Activated CD4-positive, CD25-positive, alpha-beta regulatory T cell treated with anti-CD3 and anti-CD28 coated beads, Interleukin-2, amount 50 U/mL, for 72 hours (primary cell): ENCODE results near the gene SFMBT2.

Experiments used
- DNase-seq: peaks from one replicate; pipeline ENCODE4 v3.0.0; 2021

SFMBT2 gene

DNA sequence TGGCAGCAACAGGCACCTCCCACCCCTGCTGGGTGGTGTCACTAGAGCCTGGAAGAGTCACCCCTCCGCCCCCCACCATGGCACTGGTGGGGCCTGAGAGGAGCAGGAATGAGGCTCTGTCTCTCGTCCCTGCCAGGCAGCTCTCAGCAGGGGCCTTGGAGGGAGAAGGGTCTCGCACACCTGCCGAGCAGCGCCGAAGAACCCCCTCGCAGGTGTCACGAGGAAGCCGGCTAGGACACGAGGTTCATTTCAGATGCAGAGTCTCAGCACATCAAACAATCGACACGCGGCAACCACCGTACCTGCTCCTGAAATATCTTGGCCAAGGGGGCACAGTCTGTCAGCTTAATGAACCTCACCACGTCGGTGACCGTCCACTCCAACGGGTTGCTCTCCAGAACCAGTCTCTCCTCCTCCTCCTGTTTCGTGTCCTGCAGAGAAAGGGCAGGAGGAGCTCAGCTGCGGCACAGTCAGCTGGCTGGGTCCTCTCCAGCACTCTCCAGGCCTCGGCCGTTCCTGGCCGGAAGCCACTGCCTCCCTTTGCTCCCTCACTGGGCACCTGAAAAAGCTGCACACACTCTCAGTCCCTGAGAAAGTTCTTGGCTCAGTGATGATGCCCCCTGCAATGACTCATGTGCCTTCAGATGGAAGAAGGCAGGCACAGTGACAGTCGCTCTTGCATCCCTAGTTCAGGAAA, 240.1 kb downstream of the SFMBT2 start:
- no peak for DNase-seq

DNA sequence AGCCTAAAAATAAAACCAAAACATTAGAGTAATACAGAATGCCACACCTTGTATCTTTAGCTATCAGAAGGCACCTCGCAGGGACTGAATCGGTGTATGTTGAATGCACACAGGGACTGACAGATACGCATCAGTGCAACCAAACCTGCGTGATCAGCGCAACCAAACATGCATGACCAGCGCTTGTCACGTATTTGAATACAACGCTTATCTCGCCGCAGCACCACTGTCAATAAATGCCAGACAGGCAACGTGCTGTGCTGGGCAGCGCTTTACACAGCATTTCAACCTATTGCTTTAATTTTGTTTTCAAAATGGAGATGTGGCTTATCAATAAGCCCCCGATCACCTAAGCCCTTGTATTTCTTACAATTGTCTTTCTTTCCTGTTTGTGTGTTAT, 242.4 kb downstream of the SFMBT2 start:
- no peak for DNase-seq

DNA sequence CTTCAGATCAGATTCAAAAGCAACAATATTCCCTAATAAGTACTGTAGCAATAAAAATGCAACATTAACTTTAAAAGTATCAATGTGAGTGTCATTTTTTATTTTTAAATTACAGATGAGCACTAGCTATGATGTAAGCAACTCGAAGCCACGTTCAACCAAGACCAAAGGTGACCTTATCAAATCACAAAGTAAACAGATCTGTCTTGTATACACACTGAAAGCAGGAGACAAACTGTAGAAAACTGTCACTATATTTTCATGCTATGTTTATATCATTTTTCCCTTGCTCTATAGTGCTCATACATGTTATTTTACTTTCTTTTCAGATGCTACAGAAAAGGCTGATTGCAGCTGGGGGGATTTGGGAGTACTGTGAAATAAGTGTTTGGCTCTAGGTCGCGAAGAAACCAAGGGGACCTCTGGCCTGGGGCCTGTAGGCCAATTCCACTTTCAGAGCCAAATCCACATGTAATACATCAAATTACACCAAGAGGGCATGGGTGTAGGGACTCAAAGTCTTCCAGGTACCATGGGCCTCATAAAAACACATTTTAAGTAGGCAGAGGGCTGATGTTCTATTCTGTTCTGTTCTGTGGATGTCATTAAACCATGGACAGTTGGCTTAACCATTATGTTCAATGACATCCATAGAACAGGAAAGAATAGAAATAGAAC, 245.2 kb downstream of the SFMBT2 start:
- no peak for DNase-seq

DNA sequence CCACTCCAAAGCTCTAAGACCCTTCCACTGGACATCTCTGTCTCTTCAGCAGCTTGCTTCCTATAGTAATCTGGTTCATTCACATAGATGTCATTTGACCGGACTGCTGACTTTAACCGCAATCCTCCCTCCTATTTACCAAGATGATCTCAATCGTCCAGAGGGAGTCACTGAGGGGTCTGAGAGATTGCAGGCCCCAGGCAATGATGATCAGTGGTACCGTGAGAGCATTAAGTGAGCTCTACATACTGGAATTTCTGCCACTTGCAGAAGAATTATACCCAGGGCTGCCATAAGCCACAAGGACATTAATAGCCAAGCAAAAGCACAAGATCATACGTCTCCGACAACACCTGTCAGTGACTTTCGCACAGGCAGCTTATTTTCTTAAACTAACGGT, 245.9 kb downstream of the SFMBT2 start:
- DNase-seq = no peak

DNA sequence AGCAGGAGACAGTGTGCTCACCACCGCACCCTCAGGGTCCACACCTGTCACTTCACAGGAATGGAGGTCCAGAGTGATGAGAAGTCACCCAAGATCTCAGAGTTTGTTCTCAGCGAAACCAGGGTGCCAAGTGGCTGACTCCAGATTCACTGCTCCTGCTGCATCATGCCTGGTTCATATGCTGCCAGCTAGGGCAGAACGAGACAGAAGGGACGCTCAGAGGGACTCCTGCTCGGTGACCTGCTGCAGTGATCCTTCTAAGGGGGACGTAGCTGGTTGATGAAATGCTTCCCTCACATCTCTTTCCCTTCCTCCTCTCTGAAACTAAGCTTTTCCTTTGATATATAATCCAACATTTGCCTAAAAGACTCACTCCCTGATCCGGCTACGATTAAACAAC, 248.5 kb downstream of the SFMBT2 start:
- DNase-seq = no peak

DNA sequence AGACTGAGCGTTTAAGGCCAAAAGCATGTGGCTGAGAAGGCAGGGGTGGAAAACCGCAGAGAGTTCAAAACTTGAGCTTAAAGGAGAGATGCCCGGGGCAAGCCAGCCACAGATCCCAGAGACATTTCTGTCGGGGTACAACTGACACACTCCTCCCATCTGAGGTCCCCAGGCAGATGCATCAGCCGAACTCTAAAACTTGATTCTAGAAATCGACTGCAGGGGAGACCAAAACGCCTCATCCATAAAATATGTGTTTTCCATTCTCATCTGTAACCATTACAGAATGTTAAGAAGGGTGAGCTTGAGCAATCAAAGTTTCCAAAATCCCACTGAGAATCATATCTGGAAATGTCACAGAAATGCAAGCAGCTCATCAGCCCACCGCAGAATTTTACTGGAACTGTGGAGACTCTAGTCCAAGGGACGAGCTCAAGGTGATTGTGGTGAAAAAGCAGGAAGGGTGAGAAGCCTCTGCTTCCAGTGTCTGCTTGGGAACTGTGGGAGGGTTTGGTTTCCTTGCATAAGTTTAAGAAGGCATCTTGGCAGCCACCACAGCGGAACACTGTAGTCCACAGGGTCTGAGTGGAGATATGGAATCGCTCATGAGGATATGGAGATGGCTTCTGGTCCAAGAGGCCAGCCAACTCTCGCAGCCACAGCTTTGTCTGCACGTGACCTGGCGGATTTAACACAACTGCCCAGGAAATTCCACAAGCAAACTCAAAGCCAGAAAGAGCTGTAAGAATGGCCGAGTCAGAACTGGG, 249.2 kb downstream of the SFMBT2 start:
- DNase-seq = no peak

DNA sequence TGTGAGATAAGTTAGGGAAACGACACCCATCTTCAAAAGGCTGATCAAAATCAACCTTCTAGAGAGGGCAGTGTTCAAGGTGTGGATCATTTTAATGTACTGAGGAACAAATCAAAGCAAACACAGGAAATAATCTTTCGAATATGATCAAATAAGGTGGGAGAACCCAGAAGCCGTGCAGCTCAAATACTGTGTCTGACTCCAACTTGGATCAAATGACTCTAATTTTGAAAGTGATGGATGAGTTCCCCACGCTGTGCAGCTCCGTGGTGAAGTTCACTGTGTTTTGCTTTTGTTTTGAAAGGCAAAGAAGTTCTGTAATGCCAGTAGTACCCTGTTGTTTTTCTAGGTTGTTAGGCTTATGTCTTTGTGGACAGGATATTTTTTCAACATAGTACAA, 250.9 kb downstream of the SFMBT2 start:
- no peak for DNase-seq

DNA sequence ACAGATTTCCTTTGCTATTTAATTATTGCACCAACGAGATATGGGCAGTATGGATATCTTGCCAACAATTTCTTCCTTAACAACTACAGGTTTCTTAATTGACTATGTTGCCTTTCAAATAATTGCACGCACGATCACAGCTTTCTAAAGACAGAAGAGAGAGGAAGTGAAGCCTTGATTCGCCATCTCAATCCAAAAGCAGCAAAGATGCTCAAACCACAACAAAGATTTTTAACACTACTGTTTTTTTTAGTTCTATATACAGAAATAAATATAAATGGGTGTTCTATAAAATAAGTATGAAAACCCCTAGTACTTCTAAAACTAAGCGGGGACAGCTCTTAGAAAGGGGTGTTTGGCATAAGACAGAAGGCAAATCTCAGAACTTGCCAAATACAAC, 251.3 kb downstream of the SFMBT2 start:
- no peak for DNase-seq

DNA sequence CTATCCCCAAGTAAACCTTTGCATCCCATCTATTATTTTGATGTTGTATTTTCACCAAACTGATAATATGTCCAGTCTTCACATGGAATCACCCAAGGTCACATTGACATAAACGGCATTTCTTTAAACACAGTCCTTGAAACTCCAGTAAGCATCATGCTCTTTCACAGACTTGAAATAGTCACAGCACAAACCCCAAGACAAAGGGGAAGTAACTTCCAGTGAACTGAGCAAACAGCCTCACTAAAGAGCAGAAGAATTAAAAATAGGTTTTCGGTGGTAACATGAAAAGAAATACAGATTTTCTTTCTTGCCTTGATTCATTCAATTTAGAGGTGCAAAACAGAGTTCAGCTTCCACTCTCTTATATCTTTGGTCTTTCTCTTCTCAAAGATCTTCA, 253.7 kb downstream of the SFMBT2 start:
- no peak for DNase-seq

DNA sequence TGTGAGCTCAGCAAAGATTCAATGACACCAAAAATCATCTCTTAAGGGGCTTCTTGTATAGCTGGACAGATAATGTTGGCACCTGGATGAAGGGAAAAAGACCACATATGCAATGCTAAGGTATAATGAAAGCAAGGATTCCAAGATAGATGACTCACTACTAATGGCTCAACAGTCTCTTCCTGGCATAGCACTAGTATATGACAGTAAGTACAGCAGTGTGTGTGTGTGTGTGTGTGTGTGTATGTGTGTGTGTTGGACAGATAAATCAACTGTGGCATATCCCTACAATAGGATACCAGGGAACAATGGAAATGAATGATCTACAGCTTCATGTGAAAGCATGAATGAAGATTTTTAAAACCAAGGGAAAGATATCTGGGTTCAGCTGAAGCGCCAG, 257.1 kb downstream of the SFMBT2 start:
- DNase-seq = no peak

DNA sequence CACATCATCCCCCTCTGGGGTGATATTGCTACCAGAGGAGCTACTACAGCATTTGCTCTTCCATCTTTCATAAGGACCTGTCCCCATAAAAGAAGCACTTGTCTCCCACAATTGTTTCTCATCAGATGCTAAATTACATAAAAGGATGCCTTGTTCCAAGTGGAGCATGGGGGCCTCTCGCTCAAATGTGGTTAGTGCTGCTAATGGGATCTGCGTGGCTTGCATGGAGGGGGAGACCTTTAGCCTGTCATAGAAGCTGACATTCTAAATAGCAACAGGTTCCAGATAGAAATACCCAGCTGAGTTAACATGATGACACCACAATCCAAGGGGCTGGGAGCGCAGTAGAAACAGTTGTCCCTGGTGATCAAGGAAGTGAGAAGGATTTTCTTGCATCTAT, 257.9 kb downstream of the SFMBT2 start:
- DNase-seq = no peak

DNA sequence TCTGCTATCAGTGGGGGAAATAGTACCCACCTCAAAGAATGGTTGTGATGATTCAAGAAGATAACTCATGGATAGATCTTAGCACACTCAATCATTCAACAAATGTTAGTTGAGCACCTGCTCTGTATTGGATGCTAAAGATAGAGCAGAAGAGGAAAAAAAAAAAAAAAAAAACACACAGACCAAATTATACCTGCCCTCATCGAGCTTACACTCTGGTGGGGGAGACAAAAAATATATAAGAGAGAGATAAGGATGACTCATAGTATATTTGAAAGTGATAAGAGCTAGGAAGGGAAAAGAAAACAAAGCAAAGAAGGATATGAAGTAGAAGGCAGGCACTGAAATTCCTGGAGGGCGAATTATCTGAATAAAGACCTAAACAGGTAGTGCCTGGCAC, 258.5 kb downstream of the SFMBT2 start:
- DNase-seq = no peak

DNA sequence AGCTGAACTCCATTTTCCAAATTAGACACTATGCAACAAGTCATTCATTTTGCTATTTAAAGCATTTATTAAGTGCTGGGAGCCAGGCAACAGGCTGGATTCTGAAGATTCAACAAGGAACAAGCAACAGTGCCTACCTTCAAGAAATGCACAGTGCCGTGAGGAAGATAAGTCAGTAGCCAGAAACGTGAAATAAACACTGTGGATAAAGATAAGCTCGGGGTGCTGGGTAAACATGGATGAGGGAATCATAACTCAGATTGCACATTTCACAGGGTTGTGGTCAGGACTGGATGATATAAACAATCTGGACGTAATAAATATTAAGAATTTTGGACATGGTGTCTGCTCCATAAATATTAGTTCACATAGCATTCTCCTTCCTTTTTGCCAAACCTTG, 259.3 kb downstream of the SFMBT2 start:
- DNase-seq = no peak

DNA sequence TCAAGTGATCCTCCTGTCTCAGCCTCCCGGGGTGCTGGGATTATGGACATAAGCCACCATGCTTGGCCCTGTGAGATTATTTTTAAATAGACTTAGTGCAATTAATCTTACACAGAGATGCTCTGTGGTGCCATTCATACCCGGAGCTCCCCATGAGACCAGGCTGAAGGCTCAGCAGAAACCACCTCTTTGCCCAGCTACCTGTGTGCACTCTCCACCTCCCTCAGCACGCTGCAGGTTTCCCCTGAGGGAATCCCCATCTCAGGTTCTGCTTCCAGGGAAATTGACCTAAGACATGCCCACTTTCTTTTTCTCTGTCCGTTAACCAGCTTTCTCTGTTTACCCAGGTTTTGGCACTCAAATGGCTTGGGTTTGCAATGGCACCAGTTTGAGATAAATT, 260.5 kb downstream of the SFMBT2 start:
- DNase-seq = no peak

DNA sequence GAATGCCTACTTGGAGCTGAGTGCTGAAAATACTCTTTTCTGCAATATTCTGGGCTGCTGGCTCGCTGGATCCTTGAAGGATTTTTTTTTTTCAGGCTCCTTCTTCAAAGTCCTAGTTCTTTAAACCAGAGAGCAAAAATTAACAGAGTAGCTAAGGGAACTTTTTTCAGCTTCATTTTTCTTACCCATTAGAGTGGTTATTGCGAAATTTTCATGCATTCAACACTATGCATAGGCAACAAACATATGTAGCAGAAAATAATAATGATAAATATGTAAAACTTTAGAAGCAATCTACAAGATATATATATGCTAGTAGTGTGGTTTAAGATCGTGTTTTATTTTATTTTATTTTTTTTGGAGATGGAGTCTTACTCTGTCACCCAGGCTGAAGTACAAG, 264.6 kb downstream of the SFMBT2 start:
- DNase-seq = no peak

DNA sequence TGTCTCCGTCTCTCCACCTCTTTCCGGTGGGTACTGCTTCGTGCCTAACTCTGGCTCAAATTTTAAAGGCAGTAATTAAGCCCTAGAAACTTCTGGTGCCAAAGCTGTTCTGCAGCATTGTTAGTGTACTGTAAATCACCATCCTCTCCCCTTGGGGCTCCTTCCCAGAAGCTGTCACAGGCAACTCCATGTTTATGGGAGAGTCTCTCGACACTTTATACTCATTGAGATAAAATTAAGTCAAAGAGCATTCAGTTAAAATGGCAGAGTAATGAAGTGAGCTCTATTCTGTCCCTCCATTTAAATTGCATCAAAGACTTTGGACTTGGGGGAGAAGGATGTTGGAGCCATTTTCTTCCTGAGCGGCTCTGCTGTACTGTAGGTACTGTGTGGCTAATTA, 274.8 kb downstream of the SFMBT2 start:
- DNase-seq = no peak

DNA sequence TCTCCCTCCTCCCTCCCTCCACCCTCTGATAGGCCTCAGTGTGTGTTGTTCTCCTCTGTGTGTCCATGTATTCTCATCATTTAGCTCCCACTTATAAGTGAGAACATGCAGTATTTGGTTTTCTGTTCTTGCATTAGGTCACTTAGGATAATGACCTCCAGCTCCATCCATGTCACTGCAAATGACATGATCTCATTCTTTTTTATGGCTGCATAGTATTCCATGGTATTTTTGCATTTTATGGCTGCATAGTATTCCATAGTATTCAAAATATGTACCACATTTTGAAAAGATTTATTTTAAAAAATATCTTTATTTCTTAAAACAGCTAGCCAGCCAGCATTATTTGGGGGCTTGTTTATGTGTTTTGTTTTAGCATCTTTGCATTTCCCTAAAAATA, 275.6 kb downstream of the SFMBT2 start:
- DNase-seq = no peak

DNA sequence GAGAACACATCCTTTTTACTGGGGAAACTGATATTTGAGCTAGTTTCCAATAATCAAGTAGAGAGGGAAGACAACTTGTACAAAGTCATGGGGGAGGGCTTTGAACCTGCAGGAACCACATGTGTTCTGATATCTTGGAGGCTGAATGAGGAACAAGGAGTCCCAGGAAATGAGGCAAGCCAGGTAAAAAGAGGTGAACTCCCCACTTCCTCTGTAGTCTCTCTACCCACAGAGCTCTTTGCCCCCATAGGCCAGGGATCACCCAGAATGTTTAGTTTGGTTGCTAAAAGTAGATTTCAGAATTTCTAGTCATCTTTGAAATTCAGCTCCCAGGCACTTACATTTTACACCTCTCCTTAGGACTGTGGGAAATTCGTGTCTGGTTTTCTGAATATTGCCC, 276.4 kb downstream of the SFMBT2 start:
- no peak for DNase-seq

DNA sequence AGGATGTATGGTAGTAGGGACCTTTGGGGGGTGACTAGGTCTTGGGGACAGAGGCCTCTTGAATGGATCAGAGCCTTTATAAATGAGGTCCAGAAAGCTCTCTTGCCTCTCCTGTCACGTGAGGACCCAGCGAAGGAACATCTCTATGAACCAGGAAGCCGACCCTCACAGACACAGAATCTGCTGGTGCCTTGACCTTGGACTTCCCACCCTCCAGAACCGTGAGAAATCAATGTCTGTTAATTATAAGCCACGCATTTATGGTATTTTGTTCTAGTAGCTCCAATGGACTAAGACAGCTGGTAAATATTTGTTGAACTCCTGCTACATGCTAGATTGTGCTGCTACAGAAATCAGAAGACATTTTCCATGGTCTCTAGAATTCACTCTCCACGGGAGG, 276.9 kb downstream of the SFMBT2 start:
- no peak for DNase-seq

DNA sequence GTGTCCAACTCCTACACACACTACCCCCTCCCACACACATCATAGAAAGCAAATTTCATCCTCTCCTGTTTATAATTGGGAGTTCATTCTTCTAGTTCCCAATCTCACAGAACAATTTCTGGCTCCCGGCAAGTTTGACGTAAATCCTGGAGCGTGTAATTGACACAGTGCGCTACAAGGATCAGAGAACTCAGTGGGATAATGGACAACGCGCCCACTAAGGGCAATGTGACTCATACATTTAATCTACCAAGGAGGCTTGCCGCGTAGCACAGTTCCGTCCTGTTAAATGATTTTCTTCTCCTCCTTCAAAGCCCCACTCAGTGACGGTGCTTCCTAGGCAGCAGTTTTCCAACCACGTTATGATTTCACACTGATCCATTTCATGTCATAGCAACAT, 277.6 kb downstream of the SFMBT2 start:
- DNase-seq = no peak

DNA sequence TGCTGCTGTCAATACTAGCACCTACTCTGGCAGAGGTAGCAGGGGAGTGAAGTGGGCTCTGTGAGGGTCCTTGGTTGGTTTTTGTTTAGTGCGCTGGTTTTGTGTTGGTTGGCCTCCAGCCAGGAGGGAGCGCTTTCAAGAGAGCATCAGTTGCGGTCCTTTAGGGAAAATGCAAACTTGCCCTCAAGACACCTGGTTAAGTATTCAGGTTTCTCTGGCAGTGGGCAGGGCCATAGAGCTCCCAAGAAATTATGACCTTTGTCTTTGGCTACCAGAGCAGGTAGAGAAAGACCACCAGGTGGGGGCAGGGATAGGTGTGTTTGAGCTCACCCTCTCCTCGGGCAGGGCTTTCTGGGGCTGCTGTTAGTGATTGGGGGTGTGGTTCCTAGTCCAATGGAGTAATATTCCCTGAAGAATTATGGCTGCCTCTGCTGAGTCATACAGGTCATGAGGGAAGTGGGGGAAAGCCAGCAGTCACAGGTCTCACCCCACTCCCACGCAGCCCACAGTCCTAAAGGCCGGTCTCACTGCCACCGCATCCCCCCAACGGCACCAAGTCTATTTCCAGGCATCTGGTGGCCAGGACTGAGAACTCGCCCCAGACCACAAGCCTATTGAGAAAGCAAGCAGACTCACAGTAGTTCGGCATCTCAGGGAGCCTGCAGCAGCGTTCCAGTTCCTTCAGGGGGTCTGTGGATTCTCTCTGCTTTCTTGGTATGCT, 280.5 kb downstream of the SFMBT2 start:
- no peak for DNase-seq

DNA sequence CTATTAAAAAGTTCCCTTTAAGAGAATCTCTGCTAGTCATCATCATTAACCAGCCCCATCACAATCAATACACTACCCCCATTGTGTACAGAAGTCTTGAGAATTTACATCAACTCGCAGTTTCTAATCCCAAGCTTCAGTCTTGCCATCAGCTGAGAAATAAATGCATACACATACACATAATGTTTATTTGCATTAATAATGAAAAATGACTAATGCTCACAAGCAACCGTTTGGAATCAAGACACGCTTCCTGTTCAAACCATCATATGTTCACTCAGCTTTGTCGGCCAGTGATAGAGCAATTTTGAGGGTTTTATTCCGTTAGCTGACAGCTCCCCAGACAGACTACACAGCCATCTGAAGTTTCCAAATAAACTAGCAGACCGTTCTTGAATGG, 287.1 kb downstream of the SFMBT2 start:
- no peak for DNase-seq

DNA sequence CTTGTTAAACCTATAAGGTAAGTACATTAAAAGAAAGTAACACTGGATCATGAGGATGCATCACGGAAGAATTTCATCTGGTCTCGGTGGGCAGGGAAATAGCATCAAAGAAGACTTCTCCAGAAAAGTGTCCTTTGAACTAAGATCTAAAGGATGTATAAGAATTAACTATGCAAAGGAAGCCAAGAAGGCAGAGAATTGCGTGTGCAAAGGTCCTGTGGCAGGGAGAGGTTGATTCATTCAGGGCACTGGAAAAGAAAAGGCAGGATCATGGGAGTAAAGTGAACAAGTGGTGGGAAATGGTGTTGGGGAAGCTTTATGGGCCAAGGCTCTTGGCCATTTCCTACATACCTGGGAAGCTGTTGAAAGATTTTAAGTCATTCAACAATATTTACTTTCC, 288.3 kb downstream of the SFMBT2 start:
- DNase-seq = no peak
